LoVo (cell line): ENCODE data around the gene STXBP6.
A peak's percentile ranks its signal among the peaks of the same experiment; 100 is the strongest.
"Not testable (repeated sequence)": the region's sequence is repeated elsewhere in the genome, so short reads cannot be mapped to it uniquely, and the experiment has no call there.

Source experiments
- DNase-seq: peaks from one replicate; pipeline ENCODE4 v3.0.0-alpha.2; 2016; ENCODE audit warnings: low spot score

STXBP6 gene

GRCh38 chr14:24954700-24955037, 95.3 kb downstream of the STXBP6 start:
- no peak for DNase-seq

DNA sequence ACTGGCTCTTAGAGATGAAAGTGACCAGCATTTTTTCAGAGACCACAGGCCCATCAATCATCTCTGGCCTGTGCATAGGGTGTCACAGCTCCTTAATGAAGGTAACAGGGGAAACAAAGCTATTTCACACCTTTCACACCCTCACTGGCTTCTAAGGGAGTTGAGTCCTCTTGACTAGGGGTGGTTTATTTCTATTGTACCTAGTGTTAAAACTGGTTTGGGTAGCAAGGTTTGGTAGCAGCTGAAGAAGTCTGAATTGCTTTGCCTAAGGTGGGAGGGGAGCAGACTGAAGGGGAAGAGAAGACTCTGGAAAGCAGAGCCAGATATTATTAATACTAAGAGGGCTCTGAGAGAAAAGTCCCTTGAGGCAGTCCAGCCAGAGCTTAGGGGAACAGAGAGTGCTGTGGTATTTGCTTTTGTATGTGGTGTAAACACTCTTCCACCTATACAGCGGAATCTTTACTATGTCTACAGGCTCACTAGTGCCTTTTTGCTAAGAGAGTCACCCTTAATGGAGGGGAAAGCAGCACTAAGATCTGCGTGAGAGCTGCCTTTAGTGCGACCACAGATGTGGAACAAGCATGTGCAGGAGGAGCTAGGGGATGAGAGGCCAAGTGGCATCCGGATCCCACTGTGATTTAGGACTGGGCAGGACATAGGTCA, 95.8 kb downstream of the STXBP6 start:
- no peak for DNase-seq

GRCh38 chr14:24952851-24953666, 96.9 kb downstream of the STXBP6 start:
- no peak for DNase-seq

DNA sequence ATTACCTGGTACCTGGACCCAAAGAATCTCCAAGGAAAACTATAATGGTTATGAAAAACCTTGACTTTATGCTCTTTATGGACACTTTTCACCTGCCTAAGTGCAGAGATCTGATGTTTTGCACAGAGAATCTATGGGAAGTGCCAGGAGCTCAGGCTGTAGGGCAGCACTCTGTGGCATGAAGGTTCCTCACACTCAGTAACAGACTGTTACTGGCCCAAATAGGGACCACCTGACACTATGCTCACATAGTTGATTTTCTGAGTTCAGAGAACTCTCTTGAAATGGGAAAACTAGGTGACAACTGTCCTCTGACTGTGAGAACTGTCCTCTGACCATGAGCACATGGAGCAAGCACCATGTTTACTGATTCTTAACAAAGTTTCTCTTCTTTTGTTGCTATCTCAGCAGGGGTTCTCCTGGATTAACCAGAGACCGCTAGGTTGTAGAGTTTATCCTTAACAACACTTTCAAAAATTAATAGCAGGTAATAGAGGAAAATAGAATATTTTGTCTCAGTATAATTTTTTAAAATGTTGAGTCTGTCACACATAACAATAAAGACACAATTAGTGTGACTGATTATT, 101.6 kb downstream of the STXBP6 start:
- DNase-seq: no peak

DNA sequence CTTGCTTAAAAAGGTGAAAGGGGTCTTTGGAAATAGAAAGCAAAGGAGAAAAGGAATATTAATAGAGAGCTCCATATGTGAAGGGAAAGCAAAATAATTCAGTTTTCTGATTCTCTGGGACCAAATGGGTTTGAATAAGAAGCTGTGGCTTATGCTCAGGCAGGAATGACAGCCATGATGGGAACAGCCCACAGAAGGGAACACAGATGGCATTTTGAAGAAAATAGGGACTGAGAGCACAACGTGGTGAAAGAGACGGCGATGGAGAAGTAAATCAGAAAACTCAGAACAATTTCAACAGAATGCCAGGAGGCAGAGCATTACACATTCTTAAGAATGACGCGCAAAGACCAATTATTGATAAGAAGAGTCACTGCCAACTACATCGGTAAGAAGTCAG, 102.8 kb downstream of the STXBP6 start:
- no peak for DNase-seq

- DNase-seq: no peak
These were observed 105.1 kb downstream of the STXBP6 start for GRCh38 chr14:24944800-24945199.

DNA sequence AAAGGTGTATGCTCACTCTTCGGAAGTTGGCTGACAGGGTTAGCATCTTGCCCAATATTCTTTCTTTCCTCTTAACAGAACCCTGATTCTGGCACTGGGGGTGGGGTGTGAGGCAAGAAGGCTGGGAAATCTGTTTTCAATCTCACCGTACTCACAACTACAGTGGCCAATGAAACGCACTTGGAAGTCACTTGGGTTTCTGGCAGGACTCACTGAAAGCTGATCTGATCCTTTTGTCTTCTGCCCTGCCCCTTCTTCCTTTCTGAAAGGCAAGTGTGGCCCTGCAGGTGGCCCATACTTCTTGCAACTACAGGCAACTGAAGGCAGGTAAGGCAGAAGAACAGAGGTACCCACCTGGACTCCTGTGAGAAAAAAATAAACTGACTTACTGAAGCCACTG, 106.9 kb downstream of the STXBP6 start:
- no peak for DNase-seq

- DNase-seq: no peak
These were observed 108.2 kb downstream of the STXBP6 start for GRCh38 chr14:24941719-24942118.

DNA sequence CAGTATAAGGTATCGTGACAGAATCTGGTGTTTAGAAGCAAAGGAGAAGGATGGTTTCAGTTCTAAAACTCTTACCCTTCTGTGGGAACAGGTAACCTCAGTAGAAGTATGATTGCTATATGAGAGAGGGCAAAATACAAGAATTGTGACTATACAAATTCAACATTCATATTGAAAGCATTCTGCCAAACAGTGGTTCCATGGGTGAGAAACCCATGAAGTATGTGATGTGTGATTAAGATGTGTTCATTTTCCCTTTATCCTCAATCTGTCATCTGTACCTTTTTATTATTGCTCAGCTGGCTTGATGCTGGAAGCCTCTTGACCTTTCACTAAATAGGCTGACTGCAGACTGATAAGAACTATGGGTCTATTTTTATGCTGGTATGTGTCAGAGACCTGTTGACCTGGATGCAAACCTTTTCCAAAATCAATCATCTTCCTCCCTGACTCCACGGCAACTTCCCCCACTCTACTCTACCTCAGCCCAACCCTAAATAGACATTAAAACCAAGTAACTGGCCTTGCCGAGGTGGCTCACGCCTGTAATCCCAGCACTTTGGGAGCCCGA, 109.6 kb downstream of the STXBP6 start:
- DNase-seq: no peak

- DNase-seq: no peak
These were observed 111.4 kb downstream of the STXBP6 start for GRCh38 chr14:24938593-24938992.

DNA sequence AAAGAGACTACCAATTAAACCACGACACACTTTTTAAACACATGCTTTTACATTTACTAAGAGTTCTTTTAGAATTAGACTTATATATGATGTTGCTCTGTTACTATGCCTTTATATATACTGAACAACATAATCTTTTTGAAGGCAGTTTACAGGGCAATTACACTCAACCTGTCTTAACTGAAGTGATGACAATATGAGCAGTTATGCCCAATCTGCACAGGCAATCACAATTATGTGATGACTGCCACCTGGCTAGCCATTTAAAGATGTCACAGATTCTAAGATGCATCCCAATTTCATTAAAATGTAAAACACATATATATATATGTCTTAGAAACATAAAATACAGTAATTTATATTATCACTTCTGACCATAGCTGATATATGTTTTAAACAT, 112.6 kb downstream of the STXBP6 start:
- no peak for DNase-seq

DNA sequence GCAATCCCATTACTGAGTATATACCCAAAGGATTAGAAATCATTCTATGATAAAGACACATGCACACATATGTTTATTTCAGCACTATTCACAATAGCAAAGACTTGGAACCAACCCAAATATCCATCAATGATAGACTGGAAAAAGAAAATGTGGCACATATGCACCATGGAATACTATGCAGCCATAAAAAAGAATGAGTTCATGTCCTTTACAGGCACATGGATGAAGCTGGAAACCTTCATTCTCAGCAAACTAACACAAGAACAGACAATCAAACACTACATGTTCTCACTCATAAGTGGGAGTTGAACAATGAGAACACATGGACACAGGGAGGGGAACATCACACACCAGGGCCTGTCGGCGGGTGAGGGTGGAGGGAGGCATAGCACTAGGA, 113.2 kb downstream of the STXBP6 start:
- not testable (repeated sequence) for DNase-seq

- no peak for DNase-seq
These were observed 114.2 kb downstream of the STXBP6 start for GRCh38 chr14:24935796-24936195.

DNA sequence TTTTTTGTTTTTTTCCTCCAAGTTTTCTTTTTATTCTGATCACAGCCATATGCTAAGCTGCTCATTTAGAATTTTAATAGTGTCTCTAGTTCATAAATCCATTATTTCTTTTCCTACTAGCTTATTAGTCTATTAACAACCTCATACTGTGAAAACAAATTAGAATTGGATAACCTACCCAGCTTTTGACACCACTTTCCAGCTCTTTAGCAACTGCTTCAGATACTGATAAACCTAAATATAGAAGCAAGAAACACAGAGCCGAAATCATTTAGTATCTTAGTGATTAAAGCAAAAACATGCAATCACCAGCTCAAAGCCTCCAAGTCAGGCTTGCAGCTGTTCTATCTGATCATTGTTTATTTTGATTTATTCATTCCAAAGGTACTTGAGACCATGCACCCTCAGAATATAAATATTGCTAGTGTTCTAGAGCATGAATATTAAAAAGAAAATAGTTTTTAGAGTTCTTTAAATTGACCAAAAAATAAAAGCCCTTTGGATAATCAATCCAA, 121.5 kb downstream of the STXBP6 start:
- DNase-seq: no peak

- no peak for DNase-seq
These were observed 122.1 kb downstream of the STXBP6 start for GRCh38 chr14:24927809-24928208.

GRCh38 chr14:24925771-24926374, 124.1 kb downstream of the STXBP6 start:
- no peak for DNase-seq

DNA sequence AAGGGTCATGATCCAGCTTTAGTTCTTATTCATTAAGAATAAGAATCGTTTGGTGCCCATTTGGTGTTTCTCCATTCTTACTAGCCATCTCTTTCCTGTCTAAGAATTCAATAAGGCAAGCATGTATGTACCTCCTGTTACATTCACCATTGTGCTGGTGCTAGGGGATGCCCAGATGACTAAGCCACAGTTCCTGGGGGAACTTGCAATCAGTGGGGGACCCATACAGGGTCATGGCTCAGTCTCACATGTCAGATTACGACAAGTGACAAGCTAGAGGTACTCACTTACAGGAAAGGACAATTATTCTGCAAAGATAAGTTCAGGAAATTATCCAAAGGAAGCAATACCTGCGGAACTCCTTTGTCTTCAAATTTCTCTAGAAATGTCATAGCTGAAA, 125.4 kb downstream of the STXBP6 start:
- no peak for DNase-seq

- no peak for DNase-seq
These were observed 128.0 kb downstream of the STXBP6 start for GRCh38 chr14:24921903-24922302.

DNA sequence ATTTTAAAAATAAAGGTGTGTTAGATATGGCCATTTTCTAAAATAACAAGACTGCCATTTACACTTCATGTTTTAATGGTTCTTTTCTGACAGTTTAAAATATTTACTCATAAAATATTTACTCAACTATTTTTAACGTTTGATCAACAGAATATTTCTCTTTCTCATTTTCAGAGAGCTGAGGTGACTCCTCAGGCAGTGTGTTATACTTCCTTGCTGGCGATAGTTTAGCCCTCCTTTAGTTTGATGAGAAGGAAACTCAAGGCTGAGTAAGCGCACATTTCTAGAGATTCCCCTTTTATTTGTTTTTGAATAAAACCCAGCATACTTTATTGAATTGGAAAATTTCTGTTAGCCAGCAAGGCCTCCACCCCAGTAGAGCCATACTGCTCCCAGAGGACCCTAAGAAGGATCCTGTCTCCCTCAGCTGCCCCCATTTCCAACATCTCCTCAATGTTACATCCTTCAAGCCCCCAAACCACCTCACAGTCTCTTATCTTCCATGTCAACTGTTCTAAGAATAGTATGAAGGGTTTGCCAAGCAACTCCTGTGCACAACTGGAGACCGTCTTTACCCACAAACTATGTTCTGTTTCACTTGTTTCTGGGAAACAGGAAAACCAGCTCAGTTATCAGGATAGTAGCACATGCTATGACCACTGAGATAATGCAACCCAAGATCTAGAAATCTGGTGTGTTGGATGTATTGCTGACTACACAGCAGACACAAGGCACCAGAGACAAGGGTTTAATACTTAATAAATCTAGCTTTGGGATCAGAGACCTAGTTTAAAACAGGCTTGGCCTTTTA, 129.5 kb downstream of the STXBP6 start:
- no peak for DNase-seq

GRCh38 chr14:24918822-24919221, 131.1 kb downstream of the STXBP6 start:
- DNase-seq: no peak

- peak; percentile 8 for DNase-seq
These were observed 133.9 kb downstream of the STXBP6 start for GRCh38 chr14:24915958-24916595.
